ENCODE measurements around the gene CDC25A.

- TF ChIP-seq CTCF (IDR thresholded peaks at IDR 0.05) (no peak), POLR2A (IDR thresholded peaks at IDR 0.05) (no peak)
Measured at GRCh38 chr3:48215019-48215418, 26.8 kb upstream of the CDC25A start.

Data from lower leg skin (tissue), 3 donors.